TTC549 (cell line): Measurements from ENCODE around the gene PLSCR5.

Experiments used
- FAIRE-seq: peaks from 2 replicates; lab custom pipeline; 2012; peaks lifted over from hg19 to GRCh38; lab: Jason Lieb, UNC

The PLSCR5 gene

DNA sequence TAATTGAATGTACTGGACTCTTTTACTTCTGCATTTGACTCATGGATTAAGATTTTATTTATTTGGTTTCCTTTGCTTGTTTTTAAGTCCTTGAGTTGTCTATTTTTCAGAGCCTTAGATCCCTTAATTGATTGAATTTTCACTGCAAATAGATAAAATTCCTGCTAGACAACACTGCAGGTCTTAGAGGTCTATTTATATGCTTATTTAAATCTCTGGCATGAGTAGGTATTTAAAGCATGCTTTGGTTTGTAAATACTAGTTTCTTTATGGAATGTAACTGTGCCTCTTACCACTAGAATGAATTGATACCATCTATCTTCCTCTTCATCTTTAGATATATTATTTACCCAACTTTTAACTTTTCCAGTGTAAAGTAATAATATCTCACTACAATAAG, 20.0 kb downstream of the PLSCR5 start:
- FAIRE-seq = no peak

DNA sequence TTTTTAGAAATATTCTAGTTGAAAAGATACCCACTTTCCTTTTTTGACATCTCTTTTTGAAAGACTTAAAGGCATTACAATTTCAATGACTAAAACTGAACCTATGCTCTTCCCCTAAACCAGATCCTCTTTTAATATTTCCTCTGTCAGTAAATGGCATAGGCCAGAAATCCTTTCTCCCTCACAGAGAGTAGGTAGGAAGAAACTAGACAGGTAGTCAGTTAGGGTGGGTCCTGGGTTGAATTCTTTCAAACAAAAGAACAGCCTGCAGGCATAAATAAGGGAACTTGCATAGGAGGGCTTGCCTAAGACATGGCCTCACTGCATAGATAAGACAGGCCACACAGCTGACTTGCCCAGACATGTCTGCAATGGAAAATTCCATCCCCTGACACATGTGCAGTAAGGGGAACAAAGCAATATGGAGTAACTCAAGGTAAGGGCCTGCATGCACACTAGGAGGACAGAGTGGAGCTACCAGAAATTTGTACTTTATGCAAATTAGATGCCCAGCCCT, 23.1 kb downstream of the PLSCR5 start:
- FAIRE-seq = no peak

DNA sequence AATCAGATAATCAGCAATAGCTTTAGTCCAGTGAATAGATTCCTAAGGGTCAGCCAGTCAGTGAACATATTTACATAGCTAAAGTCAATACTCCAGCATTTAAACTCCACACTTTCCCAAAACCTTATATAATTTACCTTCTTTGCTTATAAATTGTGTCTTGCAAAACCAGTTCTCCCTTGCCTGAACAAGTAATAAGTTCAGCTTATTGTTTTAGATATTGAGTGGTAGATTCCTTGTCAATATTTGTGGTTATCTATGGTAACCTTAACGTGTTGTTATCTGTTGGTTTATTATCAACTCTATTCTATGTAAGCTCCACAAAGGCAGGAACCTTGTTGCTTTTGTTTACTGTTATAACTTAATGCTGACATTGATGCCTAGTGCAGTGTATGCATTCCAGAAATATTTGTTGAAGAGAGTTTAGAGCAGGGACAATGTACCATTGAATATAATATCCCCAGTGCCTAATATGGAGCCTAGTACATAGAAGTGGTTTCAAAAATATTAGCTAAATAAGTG, 24.0 kb downstream of the PLSCR5 start:
- FAIRE-seq = no peak

DNA sequence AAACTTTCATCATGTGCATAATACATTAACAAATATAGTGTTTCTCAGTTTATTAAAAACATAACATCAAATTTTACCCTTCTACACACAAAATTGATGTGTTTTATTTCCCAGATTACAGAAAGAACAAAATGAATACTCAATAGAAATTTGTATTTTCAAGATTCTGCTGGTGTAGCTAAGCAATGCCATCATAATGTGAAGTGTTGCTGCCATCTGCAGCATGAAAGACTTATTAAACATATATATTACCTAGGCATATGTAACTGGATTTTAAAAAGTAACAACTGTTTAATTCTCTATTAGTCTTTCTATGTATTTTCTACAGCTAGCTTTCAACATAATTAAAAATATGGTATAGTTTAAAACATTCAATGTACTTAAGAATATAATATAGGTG, 27.5 kb downstream of the PLSCR5 start:
- FAIRE-seq = peak; percentile 74

DNA sequence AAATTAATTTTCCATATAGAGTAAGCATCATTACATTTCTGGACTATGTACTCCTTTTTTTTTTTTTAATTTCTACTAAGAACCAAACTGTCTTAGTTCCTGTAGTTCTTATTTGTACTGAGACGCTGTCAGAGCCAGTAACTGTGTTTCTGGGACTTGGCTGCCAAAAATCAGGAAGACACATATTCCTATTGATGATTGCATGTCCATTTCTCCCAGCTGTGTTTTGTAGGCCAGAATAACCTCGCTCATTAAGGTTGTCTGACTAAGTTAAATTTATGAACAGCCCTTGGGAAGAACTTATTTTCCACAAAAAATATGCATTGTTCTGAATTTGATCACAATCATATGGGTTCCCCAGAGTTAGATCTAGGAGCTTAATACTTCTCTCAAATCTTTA, 29.5 kb downstream of the PLSCR5 start:
- FAIRE-seq = no peak

DNA sequence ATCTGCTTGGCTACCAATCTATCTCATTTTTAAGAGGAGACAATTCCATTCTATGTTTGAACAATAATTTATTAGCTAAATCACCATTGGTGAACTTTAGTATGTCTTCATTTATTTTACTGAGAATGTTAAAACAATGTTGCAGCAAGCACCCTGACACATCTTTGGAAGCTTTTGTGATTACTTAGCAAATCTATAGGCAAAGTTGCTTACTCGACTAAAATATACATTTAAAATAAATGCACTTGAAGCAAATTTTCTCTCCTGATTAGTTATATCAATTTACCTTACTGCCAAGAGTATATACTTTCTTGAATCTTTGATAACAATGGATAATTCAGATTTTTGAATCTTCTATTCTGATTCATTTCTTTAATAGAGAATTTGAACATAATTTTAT, 31.0 kb downstream of the PLSCR5 start:
- no peak for FAIRE-seq

DNA sequence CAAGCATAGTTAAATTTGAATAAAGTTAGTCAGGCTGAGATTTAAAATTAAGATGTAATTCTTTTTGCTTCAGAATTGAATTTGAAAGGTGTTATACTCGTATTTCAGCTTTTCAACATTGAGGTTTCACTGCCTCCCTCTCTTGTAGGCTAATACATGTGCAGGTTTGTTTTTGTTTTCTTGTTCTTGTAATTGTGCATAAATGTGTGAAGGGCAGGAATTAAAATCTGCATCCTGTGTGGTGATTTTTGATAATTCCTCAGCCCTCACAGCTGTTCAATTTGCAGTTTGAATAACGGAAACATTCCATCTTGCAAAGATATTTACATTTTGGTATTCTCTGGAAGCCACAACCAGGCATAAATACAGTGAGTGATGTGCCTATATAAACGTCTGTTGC, 35.8 kb downstream of the PLSCR5 start:
- no peak for FAIRE-seq

DNA sequence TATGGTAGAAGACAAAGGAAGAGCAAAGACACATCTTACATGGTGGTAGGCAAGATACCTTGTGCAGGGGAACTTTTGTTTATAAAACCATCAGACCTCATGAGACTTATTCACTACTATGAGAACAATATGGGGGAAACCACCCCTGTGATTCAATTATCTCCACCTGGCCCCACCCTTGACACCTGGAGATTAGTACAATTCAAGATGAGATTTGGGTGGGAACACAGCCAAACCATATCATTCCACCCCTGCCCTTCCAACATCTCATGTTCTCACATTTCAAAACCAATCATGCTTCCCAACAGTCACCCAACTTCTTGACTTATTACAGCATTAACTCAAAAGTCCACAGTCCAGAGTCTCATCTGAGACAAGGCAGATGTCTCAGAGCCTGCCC, 39.0 kb downstream of the PLSCR5 start:
- no peak for FAIRE-seq

DNA sequence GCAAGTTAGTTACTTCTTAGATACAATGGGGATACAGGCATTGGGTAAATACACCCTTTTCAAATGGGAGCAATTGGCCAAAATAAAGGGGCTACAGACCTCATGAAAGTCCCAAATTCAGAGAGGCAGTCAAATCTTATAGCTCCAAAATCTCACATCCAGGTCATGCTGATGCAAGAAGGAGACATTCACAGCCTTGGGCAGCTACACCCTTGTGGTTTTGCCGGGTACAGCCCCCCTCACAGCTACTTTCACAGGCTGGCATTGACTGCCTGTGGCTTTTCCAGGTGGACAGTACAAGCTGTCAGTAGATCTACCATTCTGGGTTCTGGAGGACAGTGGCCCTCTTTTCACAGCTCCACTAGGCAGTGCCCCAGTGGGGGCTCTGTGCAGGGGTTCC, 43.3 kb downstream of the PLSCR5 start:
- no peak for FAIRE-seq

DNA sequence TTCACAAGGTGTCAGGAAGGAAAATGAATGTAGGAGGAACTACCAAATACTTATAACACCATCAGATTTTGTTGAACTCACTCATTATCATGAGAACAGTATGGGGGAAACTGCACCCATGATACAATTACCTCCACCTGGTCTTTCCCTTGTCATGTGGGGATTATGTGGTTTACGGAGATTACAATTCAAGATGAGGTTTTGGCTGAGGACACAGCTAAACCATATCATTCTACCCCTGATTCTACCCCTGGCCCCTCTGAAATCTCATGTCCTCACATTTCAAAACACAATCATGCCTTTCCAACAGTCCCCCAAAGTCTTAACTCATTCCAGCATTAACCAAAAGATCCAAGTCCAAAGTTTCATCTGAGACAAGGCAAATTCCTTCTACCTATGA, 43.7 kb downstream of the PLSCR5 start:
- no peak for FAIRE-seq

DNA sequence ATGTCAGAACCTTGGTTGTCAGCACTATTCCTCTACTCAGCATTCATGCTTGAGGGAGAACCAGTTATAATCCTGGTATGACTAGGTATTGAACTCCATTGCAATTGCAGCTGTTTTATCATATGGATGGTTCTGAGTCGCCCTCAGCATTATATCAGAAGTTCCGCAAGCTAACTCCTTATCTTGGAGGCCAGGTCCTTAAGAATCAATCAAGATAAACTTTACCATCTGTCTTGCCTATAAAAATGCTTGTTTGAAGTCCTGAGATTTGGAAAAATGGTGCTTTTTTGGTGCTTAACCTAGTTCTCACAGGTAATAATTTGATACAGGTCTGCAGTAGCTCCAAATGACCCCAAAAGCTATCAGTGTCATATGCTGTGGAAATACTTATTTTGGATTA, 44.5 kb downstream of the PLSCR5 start:
- FAIRE-seq = no peak

DNA sequence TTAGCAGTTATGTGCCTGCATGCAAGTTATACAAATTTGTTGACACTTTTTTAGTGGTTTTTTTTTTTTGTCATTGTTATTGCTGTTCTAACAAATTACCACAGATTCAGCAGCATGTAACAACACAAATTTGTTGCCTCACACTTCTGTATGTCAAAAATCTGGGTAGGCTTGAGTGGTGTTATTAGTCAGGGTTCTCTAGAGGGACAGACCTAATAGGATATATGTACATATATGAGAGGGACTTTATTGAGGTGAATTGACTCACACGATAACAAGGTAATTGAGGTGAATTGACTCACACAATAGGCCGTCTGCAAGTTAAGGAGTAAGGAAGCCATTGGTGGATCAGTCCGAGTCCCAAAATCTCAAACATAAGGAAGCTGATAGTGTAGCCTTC, 45.8 kb downstream of the PLSCR5 start:
- no peak for FAIRE-seq

DNA sequence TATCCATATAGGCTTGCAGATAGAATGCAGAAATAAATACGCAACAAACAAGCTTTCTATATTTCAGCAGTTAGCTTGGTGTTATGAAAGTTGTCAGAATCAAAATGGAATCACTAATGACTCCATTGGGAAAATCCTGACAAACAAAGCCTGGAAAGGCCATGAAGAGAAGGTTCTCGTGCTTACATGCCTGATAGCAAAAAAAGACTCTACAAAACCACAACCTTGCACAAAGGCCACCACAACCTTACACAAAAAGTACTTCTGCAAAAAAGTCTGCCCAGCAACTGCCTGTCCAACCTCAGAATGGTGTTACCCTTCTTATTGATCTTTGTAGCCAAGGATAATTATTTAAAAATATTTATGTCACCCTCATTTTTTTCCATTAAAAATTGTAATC, 46.4 kb downstream of the PLSCR5 start:
- FAIRE-seq = no peak

DNA sequence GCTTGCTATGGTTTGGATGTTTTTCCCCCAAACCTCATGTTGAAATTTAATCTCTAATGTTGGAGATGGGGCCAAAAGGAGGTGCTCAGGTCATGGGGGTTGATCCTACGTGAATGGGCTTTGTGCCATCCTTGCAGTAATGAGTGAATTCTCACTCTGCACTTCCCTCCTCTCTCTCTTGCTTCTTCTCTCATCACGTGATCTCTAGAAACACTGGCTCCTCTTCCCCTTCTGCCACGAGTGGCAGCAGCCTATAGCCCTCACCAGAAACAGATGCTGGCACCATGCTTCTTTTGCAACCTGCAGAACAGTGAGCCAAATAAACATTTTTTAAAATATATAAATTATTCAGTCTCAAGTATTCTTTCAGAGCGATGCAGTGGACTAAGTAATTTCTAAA, 47.4 kb downstream of the PLSCR5 start:
- no peak for FAIRE-seq

DNA sequence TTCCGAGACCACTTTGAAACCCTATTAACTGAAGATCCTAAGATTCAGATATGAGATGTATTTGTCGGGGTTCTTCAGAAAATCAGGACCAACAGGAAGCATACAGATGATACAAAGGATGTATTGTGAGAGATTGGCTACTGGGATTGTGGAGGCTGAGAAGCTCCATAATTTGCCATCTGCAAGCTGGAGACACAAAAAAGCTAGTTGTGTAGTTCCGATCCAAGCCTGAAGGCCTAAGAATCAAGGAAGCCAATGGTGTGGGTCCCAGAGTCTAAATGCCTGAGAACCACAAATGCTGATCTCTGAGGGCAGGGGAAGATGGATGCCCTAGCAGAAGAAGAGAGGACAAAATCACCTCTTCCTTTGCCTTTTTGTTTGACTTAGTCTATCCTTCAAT, 49.8 kb downstream of the PLSCR5 start:
- no peak for FAIRE-seq

DNA sequence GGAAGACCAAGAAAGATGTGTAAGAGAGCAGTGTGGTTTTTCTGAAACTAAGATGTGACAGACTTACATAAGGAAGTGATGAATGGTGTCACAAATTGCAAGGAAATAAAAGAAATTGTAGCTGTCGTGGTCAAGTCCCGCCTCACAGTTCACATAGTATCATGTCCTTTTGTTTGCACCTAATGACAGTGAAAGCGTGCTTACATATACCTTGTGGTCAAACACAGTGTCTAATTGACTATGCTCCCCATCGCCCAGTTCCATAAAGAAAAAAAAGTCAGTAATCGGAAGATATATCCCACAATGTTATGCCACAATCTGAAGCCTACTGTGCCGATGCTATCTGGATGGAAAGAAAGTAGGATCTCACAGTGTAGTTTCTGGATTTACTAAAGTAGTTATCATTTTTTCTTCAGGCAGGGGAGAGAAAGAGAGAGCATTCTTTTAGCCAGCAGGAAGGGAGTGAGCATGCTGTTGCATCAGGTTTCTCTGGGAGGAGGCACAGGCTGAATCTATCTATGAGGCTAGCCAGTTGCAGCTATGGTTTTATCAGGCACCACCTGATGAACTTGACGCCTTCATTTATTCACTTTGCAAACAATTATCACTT, 50.9 kb downstream of the PLSCR5 start:
- FAIRE-seq = no peak

DNA sequence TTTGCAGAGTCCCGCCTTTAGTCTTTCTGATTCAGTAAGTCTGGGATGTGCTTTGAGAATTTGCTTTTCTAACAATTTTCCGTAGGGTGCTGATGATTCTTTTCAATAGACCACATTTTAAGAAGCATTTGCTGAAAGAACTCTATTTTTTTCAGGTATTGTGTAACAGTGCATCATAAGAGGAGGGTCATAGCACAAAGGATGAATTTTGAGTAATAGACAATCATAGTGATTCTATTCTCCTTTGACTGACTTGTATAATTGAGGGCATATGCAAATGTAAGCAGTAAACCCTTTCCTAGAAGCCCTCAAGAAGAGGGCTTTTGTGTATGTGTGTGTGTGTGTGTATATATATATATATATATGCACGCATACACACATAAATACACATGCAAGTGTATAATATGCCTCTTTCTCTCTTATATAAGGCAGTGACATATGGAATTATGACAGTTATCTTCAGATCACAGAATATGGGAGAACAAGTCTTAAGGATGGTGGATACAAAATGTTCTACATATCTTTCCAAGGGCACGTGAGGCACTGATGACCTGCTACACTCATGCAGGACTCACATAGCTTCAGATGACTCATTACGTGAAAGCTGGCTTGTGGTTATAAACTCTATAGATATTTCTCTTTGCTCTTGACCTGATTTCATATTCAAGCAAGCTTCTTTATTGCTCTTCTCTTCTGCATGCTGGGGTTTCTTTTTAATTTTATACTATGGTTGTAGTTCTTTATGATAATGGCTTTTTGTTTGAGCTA, 54.2 kb downstream of the PLSCR5 start:
- FAIRE-seq = no peak

DNA sequence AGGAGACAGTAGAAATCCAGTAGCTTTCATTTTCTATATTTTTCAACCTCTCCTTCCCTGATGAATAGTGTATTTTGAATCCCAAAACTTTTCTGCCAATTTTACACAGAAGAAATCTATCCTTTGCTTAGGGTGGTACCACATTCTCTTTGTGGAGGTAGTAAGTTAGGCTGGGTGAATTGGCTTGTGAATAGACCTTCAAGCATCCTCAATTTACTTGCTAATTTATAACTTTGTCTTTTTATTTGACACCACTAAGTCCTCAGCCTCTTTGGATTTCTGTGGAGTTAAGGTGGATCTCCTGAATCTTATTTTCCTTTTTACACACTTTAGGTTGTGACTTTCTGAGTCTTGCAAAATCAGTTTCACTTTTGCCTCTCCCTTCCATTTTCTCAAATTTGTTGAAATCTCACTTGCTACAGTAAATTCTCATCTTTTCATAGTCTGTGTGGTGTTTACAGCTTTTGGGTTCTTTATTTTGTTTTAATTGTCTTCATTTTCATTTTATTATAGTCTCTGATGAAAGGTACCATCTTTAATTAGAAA, 55.0 kb downstream of the PLSCR5 start:
- no peak for FAIRE-seq

DNA sequence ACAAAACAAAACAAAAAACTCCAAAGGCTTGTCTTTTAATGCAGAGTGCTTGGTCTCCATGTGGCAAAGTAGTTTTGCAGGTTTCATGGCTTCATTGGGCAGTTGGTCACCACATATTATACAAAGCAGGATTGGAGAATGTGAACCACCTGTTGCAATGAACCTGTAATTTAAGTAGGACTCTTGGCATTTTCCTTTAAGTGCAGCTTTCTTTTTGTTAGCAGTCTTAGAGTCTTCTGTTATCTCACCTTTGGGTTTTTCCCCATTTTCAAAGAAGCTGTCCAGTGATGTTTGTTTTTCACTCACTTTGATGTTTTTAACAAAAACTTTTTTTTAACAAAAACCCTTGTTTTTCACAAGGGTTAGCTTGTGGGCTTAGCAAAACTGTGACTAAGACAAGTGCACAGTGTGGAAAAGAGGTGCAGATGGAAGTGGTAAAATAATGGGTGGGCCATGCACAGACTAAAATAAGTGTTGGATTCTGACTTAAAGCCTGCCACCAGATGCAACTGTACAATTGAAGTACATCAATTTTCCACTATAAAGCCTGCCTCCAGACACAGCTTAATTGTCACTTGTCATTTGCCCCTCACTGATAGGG, 57.8 kb downstream of the PLSCR5 start:
- FAIRE-seq = no peak

DNA sequence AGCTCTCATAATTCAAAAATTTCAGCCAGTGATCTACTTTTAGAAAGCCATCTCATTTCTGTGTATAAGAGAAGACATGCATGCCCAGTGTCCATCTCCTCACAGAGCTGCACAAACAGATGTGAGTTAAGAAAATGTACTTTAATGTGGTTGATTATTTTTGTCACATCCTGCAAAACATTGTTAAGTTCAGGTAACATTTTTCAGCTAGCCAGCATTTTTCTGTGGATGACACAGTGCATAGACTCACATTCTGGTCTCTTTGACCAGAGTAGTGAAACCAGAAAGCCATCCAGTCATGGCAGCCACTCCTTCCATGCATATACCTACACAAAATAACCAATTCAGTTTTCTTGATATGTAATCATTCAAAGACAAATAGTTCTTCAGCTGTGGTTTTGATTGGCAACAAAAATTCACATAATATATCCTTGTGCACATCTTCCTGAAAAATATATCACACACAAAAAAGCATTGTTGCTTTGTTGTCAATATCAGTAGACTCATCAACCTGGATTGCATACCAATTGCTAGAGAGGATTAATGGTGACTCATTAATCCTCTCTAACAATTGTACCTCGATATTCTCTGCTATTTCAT, 58.7 kb downstream of the PLSCR5 start:
- no peak for FAIRE-seq

DNA sequence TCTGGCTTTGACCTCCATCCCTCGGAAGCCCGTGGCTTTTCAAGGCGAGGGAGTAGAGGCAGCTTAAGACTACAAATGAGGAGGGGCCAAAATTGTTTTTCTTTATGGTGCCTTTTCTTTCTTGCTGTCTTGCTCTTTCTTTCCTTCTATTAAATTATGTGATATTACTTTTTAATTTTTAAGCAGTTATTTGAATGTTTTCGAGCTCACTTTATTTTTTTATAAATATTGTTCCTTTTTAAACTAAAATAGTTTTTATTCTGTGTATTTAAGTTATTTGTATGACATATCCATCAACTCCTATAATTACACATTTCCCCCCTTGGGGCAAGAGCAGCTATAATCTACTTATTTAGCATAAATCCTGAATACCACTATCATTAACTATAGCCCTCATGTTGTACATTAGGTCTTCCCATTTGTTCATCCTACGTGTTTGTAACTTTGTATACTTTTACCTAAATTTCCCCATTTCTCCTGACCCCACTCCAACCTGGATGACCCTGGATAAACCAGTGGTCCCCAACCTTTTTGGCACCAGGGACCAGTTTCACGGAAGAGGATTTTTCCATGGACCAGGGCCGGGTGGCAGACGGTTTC, 60.1 kb downstream of the PLSCR5 start:
- FAIRE-seq = no peak
